Endometrium (tissue), 2 donors: Measurements from ENCODE around the gene TAF7.
"Not testable (repeated sequence)": the region's sequence is repeated elsewhere in the genome, so short reads cannot be mapped to it uniquely, and the experiment has no call there.

Experiments used
- FAIRE-seq: peaks from 2 replicates; lab custom pipeline; 2012; peaks lifted over from hg19 to GRCh38; lab: Jason Lieb, UNC
- donor health status: control.
- donor health status: control.

The TAF7 gene

DNA sequence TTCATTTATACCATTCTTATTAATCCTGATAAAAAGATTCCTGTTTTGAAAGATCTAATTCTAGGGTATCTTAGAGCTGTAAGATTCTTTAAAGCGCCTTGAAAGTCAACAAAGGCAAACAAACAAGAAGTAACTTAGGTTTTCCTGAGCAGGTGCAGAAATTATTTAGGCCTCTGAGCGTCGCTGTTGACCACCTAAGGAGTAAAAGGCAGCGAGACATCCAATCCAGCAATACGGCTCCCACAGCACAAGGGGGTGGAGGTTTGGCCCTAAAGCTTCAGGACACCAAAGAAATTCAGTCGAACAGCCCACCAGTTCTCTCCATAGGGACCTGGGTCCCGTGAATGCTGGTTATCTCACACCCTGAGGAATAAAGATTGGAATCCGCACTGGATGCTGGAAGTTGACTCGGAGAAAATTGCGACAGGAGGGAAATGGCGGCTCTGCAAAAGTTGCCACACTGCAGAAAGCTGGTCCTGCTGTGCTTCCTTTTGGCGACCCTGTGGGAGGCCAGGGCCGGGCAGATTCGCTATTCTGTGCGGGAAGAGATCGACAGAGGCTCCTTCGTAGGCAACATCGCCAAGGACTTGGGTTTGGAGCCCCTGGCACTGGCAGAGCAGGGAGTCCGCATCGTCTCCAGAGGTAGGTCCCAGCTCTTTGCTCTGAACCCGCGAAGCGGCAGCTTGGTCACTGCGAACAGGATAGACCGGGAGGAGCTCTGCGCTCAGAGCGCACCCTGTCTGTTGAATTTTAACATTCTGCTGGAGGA lies 18.1 kb upstream of the TAF7 start, which contains the start of gene PCDHGA2:
PCDHGA2 (plus strand) TSS at position 223 of the 769 bp plus-strand sequence.
- FAIRE-seq: no peak

DNA sequence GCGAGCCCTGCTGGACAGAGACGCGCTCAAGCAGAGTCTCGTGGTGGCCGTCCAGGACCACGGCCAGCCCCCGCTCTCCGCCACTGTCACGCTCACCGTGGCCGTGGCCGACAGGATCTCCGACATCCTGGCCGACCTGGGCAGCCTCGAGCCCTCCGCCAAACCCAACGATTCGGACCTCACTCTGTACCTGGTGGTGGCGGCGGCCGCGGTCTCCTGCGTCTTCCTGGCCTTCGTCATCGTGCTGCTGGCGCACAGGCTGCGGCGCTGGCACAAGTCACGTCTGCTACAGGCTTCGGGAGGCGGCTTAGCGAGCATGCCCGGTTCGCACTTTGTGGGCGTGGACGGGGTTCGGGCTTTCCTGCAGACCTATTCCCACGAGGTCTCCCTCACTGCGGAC lies 12.0 kb upstream of the TAF7 start:
- not testable (repeated sequence) for FAIRE-seq

DNA sequence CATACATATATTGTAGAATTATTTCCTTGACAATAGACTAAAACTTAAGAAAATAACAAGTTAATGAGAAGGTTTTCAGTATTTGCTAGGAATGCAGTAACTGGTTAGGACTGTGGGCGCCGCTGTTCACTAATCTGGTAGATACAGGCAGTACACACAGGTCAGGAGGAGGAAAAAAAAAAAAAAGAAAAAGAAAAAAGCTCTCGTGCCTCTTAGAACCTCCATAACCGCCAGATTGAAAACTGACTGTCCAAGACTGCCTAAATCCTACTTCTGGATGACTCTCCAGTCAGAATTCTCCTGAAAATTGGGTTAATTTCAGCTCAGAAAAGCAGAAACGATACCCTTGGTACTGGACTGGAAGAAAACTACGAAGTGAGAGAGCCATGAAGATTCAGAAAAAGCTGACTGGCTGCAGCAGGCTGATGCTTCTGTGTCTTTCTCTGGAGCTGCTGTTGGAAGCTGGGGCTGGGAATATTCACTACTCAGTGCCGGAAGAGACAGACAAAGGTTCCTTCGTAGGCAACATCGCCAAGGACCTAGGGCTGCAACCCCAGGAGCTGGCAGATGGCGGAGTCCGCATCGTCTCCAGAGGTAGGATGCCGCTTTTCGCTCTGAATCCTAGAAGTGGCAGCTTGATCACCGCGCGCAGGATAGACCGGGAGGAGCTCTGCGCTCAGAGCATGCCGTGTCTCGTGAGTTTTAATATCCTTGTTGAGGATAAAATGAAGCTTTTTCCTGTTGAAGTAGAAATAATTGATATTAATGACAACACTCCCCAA lies 9.9 kb upstream of the TAF7 start, which contains the start of gene PCDHGA1:
PCDHGA1 (plus strand) TSS at position 216 of the 782 bp plus-strand sequence.
- no peak for FAIRE-seq

DNA sequence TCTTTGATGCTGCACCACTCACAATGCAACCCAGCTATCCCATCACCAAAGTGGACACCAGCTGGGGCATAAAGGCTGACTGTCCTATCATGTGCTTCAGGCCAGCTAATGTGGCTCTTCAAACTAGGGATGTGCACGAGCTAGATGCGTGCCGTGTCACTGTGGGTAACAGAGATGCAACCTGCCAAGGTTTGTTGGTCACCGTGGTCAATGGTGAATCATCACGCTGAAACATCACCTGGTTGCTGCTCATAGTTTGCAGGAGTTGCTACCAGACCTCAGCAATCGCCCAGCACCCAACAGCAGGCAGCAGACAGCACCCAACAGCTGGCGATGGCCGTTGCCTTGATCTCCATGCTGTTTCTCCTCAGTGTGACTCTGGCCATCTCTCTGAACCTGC lies 7.6 kb upstream of the TAF7 start:
- FAIRE-seq: no peak

DNA sequence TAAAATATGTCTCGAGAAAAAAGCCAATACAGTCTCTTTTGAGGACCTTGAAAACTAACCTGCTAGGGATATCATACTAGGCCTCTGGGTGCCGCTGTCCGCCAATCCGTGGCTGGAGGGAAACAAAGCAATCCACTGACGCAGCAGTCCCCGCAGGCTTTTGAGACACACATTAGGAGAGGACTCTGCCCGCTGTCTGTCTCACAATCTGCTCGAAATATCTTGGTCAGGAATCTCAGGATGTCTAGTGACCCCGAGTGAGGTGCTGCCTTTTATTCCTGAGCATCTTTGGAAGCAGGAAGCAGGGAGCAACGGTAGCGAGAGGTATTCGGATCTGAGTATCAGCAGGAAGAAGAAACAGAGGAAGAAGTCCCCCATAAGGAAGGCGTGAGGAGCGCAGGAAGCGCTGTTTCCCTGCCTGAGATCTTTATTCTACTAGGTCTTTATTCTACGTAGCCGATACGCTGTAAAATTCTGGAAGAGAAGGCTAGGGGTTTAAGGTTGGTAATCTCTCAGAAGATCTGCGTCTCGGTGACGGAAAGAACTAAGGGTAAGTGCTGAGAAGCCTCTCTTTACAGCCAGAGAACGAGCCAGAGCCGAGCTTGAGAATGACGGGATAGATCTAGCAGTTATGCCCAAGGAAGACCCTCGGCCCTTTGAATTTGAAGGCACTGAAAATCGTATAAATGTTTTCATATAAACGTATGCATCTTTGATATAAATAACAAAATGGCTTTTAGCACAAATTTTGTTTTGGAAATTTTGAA lies 5.7 kb upstream of the TAF7 start:
- FAIRE-seq: no peak

DNA sequence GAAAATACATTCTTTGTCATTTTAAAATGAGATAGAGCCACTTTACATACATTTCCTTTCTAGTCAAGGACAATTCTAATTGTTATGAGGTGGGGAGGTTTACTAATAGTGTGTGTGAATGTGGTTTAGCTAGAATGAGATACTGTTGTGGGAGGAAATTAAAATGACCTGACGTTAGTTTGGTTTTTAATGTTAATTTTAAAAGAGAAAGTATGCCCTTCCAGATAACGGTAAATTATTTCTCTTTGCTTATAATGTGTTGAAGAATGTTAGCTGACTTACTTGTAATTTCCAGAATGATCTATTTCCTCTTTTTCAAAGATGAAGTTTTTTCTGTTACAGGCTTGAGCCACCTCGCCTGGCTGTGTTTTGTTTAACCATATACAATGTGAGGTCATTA lies 1.7 kb upstream of the TAF7 start:
- FAIRE-seq: no peak

DNA sequence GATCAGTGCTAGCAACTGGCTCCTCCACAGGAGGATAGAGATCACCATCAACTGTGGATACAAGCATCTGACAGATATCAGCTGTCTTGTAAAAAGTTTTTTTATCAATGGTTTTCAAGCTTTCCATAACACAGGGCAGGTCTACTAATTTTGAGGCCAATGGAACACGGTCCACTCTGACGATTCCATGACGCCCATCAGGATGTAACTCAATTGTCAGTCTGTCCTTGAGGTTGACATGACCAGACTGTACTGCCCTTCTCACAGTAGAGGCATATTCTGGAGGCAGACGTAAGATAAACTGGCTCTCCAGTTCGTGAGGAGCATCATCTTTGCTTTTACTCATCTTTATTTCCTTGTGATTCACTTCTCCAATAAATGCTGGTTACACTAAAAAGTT lies 885 bp downstream of the TAF7 start:
- no peak for FAIRE-seq

DNA sequence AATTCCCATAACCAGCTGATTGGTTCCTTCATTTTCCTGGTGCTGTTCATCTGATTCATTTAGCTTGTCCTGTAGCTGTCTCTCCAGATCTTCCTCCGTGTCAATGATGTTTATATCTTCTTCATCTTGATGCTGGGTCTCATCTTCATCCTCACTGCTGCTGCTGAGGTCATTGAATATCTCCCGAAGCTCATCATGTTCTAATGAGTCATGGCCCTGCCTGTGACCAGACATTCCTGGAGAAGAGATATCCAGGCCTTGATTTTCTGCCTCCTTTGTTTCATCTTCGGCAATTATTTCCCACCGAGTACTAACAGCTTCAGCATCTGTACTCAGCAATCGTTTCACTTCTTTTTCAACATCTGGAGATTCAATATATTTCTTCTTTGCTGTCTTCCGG lies 1.4 kb downstream of the TAF7 start:
- no peak for FAIRE-seq

DNA sequence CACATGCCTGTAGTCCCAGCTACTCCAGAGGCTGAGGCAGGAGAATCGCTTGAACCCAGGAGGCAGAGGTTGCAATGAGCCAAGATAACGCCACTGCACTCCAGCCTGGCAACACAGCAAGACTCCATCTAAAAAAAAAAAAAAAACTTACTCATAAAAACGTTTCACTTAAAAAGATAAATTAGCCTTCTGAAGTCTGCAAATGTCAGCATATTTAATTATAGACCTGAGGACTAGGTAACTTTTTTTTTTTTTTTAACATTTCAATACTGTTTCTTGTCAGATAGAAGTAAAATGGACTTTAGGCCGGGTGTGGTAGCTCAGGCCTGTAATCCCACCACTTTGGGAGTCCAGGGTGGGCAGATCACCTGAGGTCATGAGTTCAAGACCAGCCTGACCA lies 3.6 kb downstream of the TAF7 start:
- FAIRE-seq: not testable (repeated sequence)

DNA sequence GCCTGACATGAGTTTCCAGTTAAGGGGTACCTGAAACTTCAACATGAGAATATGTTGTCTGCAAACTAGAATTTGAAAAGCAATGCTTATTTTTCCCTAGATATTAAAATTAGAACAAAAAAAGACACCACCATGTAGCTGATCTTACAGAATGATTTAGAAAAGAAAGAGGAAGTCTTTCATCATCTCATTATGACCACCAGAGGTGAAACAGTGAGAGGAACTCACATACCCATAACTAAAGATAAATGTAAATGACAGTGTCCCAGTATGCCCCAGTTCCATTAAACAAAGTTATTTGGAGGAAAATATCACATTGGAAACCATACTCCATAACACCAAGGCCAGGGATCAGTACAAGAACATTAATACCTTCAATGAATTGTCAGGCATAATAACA lies 6.9 kb downstream of the TAF7 start:
- no peak for FAIRE-seq

DNA sequence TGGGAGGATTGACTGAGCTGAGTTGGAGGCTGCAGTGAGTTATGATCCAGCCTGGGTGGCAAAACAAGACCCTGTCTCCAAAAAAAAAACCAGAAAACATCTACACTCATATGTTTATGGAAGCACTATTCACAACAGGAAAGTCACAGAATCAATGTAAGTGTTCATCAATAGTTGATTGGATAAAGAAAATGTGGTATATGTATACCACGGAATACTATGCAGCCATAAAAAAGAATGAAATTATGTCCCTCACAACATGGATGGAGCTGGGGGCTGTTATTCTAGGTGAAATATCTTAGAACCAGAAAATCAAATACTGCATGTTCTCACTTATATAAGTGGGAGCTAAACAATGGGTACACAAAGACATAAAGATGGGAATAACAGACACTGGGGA lies 14.0 kb downstream of the TAF7 start:
- FAIRE-seq: no peak

DNA sequence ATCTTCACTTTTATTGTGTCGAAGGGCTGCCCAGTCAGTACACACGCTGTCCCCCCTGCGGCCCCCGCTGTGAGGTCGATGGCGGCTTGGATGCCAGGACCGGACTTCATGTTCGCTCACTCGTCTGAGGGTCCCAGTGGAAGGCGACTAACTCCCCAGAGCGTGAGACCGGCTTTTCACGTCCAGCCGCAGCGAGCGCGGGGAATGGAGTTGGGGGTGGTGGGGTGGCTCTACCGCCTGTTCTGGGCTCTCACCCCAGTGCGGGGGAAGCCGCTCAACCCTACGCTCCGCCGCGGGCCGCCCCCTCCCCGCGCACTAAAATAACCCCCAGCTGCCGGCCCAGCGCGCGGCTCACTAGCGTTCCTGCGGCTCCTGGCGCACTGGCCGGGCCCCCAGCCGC lies 16.8 kb downstream of the TAF7 start, which contains the start of gene SLC25A2:
SLC25A2 (minus strand) TSS at position 294 of the 400 bp plus-strand sequence; CDS start at position 110, 184 bp downstream.
- no peak for FAIRE-seq

DNA sequence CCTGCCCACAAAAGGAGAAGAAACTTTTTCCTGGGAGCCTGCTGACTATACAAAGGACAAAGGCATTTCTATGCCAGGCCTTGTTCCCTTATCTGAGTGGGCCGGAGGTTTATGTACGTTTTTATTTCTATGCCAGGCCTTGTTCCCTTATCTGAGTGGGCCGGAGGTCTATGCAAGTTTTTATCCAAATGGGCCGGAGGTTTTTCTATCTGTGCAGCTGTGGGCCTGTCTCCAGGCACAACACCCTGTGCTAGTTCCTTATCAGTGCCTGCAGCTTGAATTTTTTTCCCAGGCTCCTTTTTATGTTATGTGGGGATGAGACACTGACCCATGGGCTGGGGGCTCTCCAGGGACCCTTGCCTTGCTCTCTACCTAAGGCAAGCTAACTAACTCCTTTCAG lies 22.2 kb downstream of the TAF7 start:
- no peak for FAIRE-seq

DNA sequence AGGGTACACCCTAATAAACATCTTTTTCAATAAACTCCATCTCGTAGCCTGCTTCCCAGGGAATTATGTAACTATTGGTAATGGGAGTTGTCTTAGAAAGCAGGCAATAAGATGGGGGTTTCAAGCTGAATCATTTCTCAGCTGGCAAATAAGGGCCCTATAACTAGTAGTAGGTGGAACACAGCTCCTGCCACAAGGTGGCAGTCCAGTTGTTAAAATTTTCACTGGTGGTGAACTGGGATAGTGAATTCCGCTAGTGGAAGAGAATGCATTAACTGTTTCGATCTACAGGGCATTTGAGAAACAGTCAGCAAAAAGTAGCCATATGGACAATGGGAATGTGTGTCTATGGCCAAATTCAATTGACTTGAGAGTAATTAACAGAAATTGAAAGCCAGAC lies 47.7 kb downstream of the TAF7 start:
- FAIRE-seq: no peak

DNA sequence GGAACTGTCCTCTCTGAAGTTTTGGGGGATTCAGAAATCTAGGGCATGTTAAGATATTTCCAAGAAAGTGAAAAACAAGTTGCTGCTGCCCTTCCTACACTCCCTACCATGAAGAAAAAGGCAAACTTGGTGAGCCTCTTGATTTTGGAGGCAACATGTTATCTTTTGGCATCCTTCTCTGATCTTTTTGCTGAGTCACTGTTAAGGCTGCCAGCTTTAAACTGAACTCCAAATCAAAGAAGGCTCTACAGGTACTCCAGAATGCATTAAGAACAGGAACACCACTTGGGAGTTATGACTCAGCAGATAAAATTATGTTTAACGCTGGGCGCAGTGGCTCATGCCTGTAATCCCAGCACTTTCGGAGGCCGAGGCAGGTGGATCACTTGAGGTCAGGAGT lies 51.4 kb downstream of the TAF7 start:
- no peak for FAIRE-seq
